Measurements from ENCODE around the gene SPTBN5.

- TF ChIP-seq CTCF (IDR thresholded peaks at IDR 0.05; ENCODE audit: poor library complexity, severe bottlenecking), result peak; percentile 94
- peak; percentile 94 for TF ChIP-seq SMC3 (conservative IDR thresholded peaks at IDR 0.05; ENCODE audit: poor library complexity)
Measured at GRCh38 chr15:41904541-41905005, 10.7 kb upstream of the SPTBN5 start.
